SK-N-MC (cell line): ENCODE data around the gene TBX2.

Experiments
- EZH2 ChIP-seq: fragments of 200-600 bp; sonication (generic); IDR thresholded peaks from one replicate; pipeline ENCODE4 v1.6.1; 2017; ENCODE audit warnings: antibody characterized with exemption
- POLR2AphosphoS5 ChIP-seq: IDR thresholded peaks from 2 replicates; pipeline ENCODE4 v1.6.1; 2012; ENCODE audit warnings: mild to moderate bottlenecking, low read depth, low read length, borderline replicate concordance

GRCh38 chr17:61390479-61390791 lies 9.2 kb upstream of the TBX2 start:
- TF ChIP-seq POLR2AphosphoS5 (no peak), EZH2 (no peak)
